ENCODE measurements around the gene SCYL2.
A peak's percentile ranks its signal among the peaks of the same experiment; 100 is the strongest.
"Not testable (repeated sequence)": the region's sequence is repeated elsewhere in the genome, so short reads cannot be mapped to it uniquely, and the experiment has no call there.

Gene SCYL2

GRCh38 chr12:100258127-100258526 lies 8.8 kb upstream of the SCYL2 start:
- Histone ChIP-seq H3K9ac (no peak overlapping the region), H3K36me3 (no peaks in the 10 kb centered on the region), H3K4me2 (no peak overlapping the region), H4K20me1 (no peaks in the 10 kb centered on the region), H3K4me3 (no peak overlapping the region), H3K9me3 (no peaks in the 10 kb centered on the region), H3K27me3 (no peaks in the 10 kb centered on the region), H3K27ac (no peak overlapping the region), H3K4me1 (no peaks in the 10 kb centered on the region)
- TF ChIP-seq Cebpa-rat (IDR thresholded peaks at IDR 0.05) = no peak

- H3K27ac ChIP-seq = no peak overlapping the region
- H3K4me1 ChIP-seq = peaks cover 8% of the 10 kb centered on the region
- no peak overlapping the region for H3K4me3 ChIP-seq
- TF ChIP-seq Cebpa-rat (IDR thresholded peaks at IDR 0.05) = no peak
- H4K20me1 ChIP-seq = peaks cover 9% of the 10 kb centered on the region
- no peaks in the 10 kb centered on the region for H3K9me3 ChIP-seq
- H3K9ac ChIP-seq = no peak overlapping the region
- no peaks in the 10 kb centered on the region for H3K36me3 ChIP-seq
- H3K27me3 ChIP-seq = no peaks in the 10 kb centered on the region
- no peak overlapping the region for H3K4me2 ChIP-seq
Measured at GRCh38 chr12:100263131-100263530, 3.8 kb upstream of the SCYL2 start.

GRCh38 chr12:100265107-100265506 lies 1.9 kb upstream of the SCYL2 start:
- H3K27ac ChIP-seq, H3K9me3 ChIP-seq, H3K27me3 ChIP-seq, H3K4me2 ChIP-seq, H3K4me3 ChIP-seq, H3K9ac ChIP-seq, H3K36me3 ChIP-seq: not testable (repeated sequence)
- peaks cover 26% of the 10 kb centered on the region for H3K4me1 ChIP-seq
- H4K20me1 ChIP-seq = peaks cover 25% of the 10 kb centered on the region

DNA sequence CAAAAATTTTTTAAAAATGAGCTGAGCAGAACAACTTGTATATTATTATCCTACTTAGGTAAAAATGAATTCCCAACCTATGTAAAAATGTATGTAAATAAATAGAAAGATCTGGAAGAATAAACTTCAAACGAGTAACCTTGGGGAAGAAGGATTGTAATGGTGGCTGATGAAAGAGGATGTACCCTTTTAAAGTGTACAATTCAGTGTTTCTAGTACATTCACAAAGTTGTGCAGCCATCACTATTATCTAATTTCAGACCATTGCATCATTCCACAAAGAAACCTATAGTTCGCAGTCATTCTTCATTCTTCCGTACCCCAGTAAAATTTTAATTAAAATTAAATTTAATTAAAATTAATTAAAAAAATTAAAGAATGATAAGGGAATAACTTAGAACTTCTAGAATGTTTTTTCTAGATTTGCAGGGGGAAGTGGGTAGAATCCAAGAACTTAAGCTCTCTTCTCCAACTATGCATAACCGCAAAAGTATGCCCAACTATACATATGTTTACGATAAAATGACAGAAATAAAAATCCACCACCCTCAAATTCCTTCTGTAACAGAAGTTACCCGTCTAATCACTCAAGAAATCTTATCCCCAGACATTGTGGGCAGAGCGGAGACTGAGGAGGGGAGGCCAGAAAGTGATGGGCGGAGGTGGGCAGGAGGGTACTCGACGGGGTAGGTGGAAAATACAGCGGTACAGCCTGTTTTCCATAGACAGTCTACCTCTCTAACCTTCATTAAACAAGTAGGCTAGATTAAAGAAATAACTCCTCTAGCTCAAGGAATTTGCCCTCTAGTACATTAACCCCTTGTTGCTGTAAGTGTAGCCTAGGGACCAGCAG lies 1.0 kb upstream of the SCYL2 start:
- Histone ChIP-seq H3K27ac (peak overlapping the region; percentile 92; the same call in 1 of the 2 replicates), H3K4me3 (peak overlapping the region; percentile 97)

GRCh38 chr12:100266585-100266834 lies 467 bp upstream of the SCYL2 start:
- H3K36me3 ChIP-seq = no peaks in the 10 kb centered on the region
- H4K20me1 ChIP-seq = peaks cover 26% of the 10 kb centered on the region
- H3K9me3 ChIP-seq = no peaks in the 10 kb centered on the region
- peak overlapping the region; percentile 66 for H3K4me2 ChIP-seq
- peaks cover 26% of the 10 kb centered on the region for H3K4me1 ChIP-seq
- H3K27ac ChIP-seq = peak overlapping the region; percentile 92; the same call in 1 of the 2 replicates
- no peaks in the 10 kb centered on the region for H3K27me3 ChIP-seq
- no peak for TF ChIP-seq Cebpa-rat (IDR thresholded peaks at IDR 0.05)
- peak overlapping the region; percentile 91 for H3K9ac ChIP-seq
- peak overlapping the region; percentile 97 for H3K4me3 ChIP-seq

More for the DNA sequence above, 1.0 kb upstream of the SCYL2 start:
- TF ChIP-seq Cebpa-rat (IDR thresholded peaks at IDR 0.05) = no peak
- no peaks in the 10 kb centered on the region for H3K27me3 ChIP-seq
- peak overlapping the region; percentile 91; the same call in 1 of the 2 replicates for H3K9ac ChIP-seq
- no peaks in the 10 kb centered on the region for H3K36me3 ChIP-seq
- H3K4me2 ChIP-seq = peak overlapping the region; percentile 66
- H3K4me1 ChIP-seq = peaks cover 26% of the 10 kb centered on the region
- H4K20me1 ChIP-seq = peaks cover 25% of the 10 kb centered on the region
- H3K9me3 ChIP-seq = no peaks in the 10 kb centered on the region

- Histone ChIP-seq H3K4me3 (peak overlapping the region; percentile 97), H3K36me3 (0 out of 2 replicates have a peak, but pooled peaks cover 3% of the 10 kb centered on the region), H3K4me1 (peaks cover 26% of the 10 kb centered on the region), H3K27me3 (no peaks in the 10 kb centered on the region), H3K9ac (peak overlapping the region; percentile 91), H4K20me1 (peaks cover 32% of the 10 kb centered on the region), H3K27ac (peak overlapping the region; percentile 92), H3K4me2 (peak overlapping the region; percentile 84), H3K9me3 (no peaks in the 10 kb centered on the region)
- no peak for TF ChIP-seq Cebpa-rat (IDR thresholded peaks at IDR 0.05)
Measured at GRCh38 chr12:100267603-100268281, 765 bp downstream of the SCYL2 start.

DNA sequence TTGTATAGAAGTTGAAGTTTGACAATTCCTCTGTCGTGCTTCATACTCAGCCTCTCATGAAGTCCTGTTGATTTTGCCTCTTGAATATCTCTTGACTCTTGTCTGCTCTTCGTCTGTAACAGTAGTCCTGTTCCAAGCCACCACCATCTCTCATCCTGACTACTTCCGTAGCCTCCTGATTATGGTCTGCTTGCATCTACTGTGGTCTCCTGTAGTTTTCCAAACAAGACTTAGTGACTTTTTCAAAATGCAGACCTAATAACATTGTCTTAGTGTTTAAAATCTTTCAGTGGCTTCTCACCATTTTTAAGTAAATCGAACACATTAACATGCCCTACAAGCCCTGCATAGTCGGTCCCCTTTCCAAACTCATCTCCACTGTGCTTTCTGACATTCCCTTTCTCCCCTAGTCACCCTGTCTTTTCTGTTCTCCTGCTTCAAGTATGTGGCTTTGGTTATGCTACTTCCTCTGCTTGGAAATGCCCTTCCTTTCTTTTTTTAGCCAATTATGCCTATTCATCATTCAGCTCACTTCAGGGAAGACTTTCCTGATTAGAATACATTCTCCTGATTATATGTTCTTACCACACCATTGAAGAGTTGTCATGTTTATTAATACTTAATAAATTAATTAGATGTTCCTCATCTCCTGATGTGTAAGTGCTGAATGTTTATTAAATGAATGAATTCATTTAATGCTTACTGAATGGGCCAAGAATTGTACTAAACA lies 2.0 kb downstream of the SCYL2 start:
- Histone ChIP-seq H3K4me3 (peak overlapping the region; percentile 97), H3K4me1 (peaks cover 26% of the 10 kb centered on the region), H3K4me2 (peak overlapping the region; percentile 84), H3K9ac (peak overlapping the region; percentile 91), H4K20me1 (peaks cover 44% of the 10 kb centered on the region), H3K27me3 (no peaks in the 10 kb centered on the region), H3K36me3 (0 out of 2 replicates have a peak, but pooled peaks cover 3% of the 10 kb centered on the region), H3K9me3 (no peaks in the 10 kb centered on the region), H3K27ac (no peak overlapping the region)
- TF ChIP-seq Cebpa-rat (IDR thresholded peaks at IDR 0.05) = no peak

DNA sequence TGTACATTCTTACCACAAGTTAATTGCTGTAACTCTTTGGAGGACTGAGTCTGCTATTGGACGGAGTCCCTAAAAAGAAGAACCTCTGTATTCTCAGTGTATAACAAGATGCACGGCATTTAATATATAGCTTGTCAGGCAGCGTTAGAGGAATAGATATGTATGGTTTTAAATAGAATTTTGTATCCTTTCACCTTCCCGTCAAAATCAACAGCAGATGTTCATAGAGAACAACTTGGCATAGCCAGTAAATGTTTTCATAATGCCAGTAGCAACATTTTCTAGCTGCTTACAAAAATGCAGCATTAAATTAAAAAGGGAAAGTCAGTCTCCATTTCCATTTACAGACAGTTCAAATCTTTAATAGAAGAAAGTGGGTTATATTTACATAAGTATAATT lies 6.8 kb downstream of the SCYL2 start:
- peaks cover 11% of the 10 kb centered on the region for H3K4me1 ChIP-seq
- peaks cover 49% of the 10 kb centered on the region for H4K20me1 ChIP-seq
- peaks cover 13% of the 10 kb centered on the region for H3K36me3 ChIP-seq
- no peak for TF ChIP-seq Cebpa-rat (IDR thresholded peaks at IDR 0.05)
- H3K27ac ChIP-seq = no peak overlapping the region
- H3K27me3 ChIP-seq = no peaks in the 10 kb centered on the region
- no peak overlapping the region for H3K4me2 ChIP-seq
- H3K4me3 ChIP-seq = no peak overlapping the region
- peaks cover 24% of the 10 kb centered on the region for H3K9me3 ChIP-seq
- H3K9ac ChIP-seq = no peak overlapping the region

GRCh38 chr12:100274291-100274690 lies 7.3 kb downstream of the SCYL2 start:
- Histone ChIP-seq H3K27me3 (no peaks in the 10 kb centered on the region), H4K20me1 (peaks cover 49% of the 10 kb centered on the region), H3K4me2 (no peak overlapping the region), H3K9ac (no peak overlapping the region), H3K27ac (no peak overlapping the region), H3K36me3 (peaks cover 13% of the 10 kb centered on the region), H3K4me1 (peaks cover 6% of the 10 kb centered on the region), H3K9me3 (peaks cover 29% of the 10 kb centered on the region), H3K4me3 (no peak overlapping the region)
- TF ChIP-seq Cebpa-rat (IDR thresholded peaks at IDR 0.05) = no peak

DNA sequence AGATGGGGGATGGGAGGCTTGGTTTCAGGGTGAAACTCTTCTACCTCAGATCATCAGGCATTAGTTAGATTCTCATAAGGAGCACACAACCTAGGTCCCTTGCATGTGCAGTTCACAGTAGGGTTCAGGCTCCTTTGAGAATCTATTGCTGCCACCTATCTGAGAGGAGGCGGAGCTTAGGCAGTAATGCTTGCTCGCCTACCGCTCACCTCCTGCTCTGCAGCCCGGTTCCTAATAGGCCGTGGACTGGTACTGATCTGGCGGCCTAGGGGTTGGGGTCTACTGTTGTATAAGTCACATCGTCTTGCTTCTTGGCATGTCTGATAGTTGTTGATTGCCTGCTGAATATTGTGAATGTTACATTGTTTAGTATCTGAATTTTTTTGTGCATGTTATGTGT lies 12.2 kb downstream of the SCYL2 start:
- Histone ChIP-seq H3K9ac (no peak overlapping the region), H3K4me1 (no peaks in the 10 kb centered on the region), H3K27ac (no peak overlapping the region), H3K27me3 (no peaks in the 10 kb centered on the region), H3K4me2 (no peak overlapping the region), H4K20me1 (peaks cover 55% of the 10 kb centered on the region), H3K9me3 (peaks cover 34% of the 10 kb centered on the region), H3K4me3 (no peak overlapping the region), H3K36me3 (peaks cover 22% of the 10 kb centered on the region)
- no peak for TF ChIP-seq Cebpa-rat (IDR thresholded peaks at IDR 0.05)

Data from BLaER1 (cell line).